ENCODE measurements around the gene SLC16A9.
"Not testable (repeated sequence)": the region's sequence is repeated elsewhere in the genome, so short reads cannot be mapped to it uniquely, and the experiment has no call there.

The SLC16A9 gene

GRCh38 chr10:59675812-59676211 lies 33.8 kb downstream of the SLC16A9 start:
- no peak for DNase-seq (ENCODE audit: low read depth)

GRCh38 chr10:59674215-59674836 lies 35.3 kb downstream of the SLC16A9 start:
- no peak for DNase-seq (ENCODE audit: low read depth)

GRCh38 chr10:59672150-59672875 lies 37.3 kb downstream of the SLC16A9 start:
- no peak for DNase-seq (ENCODE audit: low read depth)

GRCh38 chr10:59670269-59670668 lies 39.4 kb downstream of the SLC16A9 start:
- no peak for DNase-seq (ENCODE audit: low read depth)

- DNase-seq (ENCODE audit: low read depth) = no peak
These were observed 41.6 kb downstream of the SLC16A9 start for GRCh38 chr10:59668096-59668495.

GRCh38 chr10:59666310-59666709 lies 43.3 kb downstream of the SLC16A9 start:
- no peak for DNase-seq (ENCODE audit: low read depth)

- not testable (repeated sequence) for DNase-seq (ENCODE audit: low read depth)
These were observed 46.4 kb downstream of the SLC16A9 start for GRCh38 chr10:59663213-59663612.

- no peak for DNase-seq (ENCODE audit: low read depth)
These were observed 51.9 kb downstream of the SLC16A9 start for GRCh38 chr10:59657724-59658123.

GRCh38 chr10:59655309-59655708 lies 54.3 kb downstream of the SLC16A9 start:
- DNase-seq (ENCODE audit: low read depth) = no peak

GRCh38 chr10:59654007-59654406 lies 55.6 kb downstream of the SLC16A9 start:
- DNase-seq (ENCODE audit: low read depth) = no peak

GRCh38 chr10:59651902-59652301 lies 57.7 kb downstream of the SLC16A9 start:
- DNase-seq (ENCODE audit: low read depth) = no peak

- no peak for DNase-seq (ENCODE audit: low read depth)
These were observed 59.9 kb downstream of the SLC16A9 start for GRCh38 chr10:59649606-59650346.

- DNase-seq (ENCODE audit: low read depth) = no peak
These were observed 60.9 kb downstream of the SLC16A9 start for GRCh38 chr10:59648711-59649201.

GRCh38 chr10:59644841-59645240 lies 64.8 kb downstream of the SLC16A9 start:
- no peak for DNase-seq (ENCODE audit: low read depth)

- not testable (repeated sequence) for DNase-seq (ENCODE audit: low read depth)
These were observed 68.0 kb downstream of the SLC16A9 start for GRCh38 chr10:59641688-59642087.

GRCh38 chr10:59635502-59636290 lies 74.0 kb downstream of the SLC16A9 start:
- no peak for DNase-seq (ENCODE audit: low read depth)

GRCh38 chr10:59634102-59634501 lies 75.5 kb downstream of the SLC16A9 start:
- DNase-seq (ENCODE audit: low read depth) = no peak

GRCh38 chr10:59633063-59633462 lies 76.6 kb downstream of the SLC16A9 start:
- no peak for DNase-seq (ENCODE audit: low read depth)

GRCh38 chr10:59631882-59632807 lies 77.5 kb downstream of the SLC16A9 start:
- no peak for DNase-seq (ENCODE audit: low read depth)

- DNase-seq (ENCODE audit: low read depth) = no peak
These were observed 78.4 kb downstream of the SLC16A9 start for GRCh38 chr10:59631237-59631636.

GRCh38 chr10:59628965-59629364 lies 80.7 kb downstream of the SLC16A9 start:
- DNase-seq (ENCODE audit: low read depth) = no peak
